HS-5 (cell line): ENCODE results near the gene LIMS2.

ENCODE experiments used
- DNase-seq: peaks from one replicate; pipeline ENCODE4 v3.0.0-alpha.2; 2012; ENCODE audit warnings: low read depth

Gene LIMS2

DNA sequence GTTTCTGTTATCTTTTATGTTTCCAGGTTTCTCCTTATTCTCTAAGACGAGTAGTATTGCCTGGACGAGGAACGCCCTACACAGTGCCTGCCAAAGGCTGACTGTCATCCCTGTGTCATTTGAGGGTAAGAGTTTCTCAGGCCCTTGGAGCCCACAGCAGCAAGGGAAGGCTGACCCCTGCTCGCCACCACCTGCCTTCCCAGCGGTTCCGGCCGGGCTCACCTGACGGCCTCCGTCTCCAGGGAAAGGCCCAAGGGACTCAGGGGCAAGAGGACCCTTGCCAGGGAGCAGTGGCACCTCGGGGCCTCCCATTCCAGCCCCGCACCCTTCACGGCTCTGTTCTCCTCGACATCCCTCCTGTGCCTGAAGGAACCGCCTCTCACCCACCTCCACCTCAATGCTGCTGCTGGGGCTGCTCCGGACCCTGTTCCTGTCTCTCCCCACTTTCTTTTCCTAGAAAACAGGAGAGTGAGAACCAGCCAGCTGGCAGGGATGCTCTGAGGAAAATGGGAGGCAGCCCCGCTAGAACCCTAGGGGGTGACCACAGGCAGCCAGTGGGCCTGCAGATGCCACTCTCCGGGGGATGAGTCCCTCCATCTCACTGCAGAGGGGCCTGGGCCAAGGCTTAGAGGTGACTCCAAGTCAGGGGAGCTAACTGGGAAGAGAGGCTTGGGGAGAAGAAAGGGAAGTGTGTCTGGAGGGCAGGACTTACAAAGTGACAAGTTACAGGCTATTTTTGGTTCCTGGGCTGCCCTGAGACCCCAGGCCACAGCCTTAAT, 1.9 kb downstream of the LIMS2 start:
- DNase-seq, result no peak

DNA sequence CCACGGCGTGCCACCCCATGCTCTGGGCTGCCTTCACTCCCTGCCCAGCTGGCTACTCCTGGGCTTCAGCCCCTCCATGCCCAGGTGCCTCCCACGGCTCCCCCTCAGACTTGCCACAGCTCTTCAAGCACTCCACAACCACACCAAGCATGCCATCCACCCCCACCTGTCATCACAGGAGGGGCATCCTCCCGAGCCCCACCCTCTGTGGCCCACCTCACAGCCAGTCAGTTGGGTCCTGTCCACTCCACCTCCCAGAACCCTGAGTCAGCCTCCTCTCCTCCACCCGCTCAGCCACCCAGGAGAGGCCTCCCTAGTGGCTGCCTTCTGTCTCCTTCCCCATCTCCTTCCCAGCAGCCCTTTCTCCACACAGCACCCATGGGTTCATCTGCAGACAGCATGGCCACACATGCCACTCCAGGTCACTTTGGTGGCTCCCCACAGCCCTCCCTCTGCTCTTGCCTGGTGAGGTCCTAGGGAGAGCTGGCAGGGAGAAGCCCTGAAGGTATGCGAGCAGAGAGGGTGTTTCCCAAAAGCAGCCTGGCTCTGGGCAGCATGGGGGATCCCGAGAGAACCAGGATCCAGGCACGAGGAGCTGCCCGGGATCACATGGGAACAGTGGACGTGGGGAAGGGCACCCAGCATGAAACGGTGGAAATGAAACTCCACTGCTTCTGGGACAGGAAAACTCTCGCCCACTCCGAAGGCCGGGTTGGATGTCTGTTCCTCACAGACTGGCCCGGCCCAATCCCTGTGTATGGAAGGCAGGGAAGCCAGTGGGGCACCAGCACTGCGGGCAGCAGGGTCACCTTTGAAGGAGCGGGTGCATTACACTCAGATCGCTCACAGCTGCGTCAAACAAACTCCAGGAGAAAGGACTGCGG, 2.7 kb downstream of the LIMS2 start:
- DNase-seq, result no peak

GRCh38 chr2:127671557-127672302, 3.6 kb downstream of the LIMS2 start:
- DNase-seq, result no peak

- no peak for DNase-seq
Measured at GRCh38 chr2:127670957-127671290, 4.4 kb downstream of the LIMS2 start.

DNA sequence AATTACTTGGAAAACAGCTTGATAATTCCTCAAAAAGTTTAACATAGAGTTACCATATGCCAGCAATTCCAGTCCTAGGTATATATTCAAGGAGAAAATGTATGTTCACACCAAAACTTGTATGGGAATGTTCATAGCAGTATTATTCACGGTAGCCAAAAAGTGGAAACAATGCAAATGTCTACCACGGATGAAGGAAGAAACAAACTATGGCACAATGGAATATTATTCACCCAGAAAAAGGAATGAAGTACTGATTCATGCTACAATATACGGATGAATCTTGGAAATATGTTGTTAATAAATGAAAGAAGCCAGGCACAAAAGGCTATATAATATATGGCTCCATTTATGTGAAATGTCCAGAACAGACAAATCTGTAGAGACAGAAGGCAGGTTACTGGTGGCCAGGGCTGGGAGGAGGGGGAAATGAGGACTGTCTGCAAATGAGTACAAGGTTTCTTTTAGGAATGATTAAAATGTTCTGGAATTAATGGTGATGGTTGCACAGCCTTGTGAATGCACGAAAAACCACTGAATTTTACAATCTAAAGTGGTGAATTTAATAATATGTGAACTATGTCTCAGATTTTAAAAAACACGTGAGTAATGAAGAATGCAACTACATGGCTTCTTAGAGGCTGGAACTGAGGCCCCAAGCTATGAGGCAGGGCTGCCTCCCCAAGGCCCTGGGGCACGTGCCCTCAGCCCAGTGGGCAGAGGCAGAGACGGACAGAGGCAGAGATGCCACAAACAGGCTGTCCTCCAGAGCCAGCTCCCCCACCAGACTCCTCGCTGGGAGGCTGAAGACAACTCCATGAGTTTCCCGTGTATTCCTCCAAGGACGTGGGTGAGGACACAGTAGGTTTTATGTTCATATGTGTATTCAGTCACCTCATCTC, 5.0 kb downstream of the LIMS2 start:
- DNase-seq, result no peak

DNA sequence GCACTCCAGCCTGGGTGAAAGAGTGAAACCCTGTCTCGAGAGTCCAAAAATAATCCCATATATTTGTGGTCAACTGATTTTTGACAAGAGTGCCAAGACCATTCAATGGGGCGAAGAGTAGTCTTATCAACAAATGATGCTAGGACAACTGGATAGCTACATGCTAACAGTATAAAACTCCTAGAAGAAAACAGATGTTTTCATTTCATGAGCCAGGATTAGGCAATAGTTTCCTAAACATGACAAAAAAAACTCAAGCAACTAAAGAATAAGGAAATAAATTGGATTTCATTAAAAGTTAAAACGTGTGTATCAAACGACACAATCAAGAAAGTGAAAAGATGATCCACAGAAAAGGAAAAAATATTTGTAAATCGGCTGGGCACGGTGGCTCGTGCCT, 6.3 kb downstream of the LIMS2 start:
- no peak for DNase-seq

DNA sequence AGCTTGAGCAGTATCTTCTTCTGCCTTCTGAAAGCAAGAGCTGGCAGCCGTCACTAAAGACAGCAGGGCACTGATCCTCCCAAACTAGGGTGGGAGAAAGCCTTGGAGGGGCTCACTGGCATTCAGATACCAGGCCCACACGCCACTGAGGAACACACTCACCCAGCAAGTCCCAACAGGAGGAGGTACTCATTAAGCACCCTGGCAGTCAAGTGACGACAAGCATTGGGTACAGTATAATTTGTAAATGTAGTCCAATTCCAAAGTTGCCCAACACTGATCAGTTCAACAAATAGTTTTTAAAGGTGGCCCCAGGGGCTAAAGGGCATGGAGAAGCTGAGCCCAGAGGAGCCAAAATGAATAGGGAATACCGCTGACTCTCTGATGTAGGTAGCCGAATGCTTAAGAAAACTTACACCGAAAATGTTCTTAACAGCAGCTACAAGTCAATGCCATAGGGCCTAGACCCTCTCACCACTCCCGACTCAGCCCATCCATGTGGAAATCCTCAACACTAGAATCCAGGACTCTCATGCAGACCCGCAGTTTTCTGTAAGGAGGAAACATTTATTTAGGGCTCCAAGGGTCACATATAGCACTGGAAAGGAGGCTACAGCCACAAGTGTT, 9.9 kb downstream of the LIMS2 start:
- no peak for DNase-seq

DNA sequence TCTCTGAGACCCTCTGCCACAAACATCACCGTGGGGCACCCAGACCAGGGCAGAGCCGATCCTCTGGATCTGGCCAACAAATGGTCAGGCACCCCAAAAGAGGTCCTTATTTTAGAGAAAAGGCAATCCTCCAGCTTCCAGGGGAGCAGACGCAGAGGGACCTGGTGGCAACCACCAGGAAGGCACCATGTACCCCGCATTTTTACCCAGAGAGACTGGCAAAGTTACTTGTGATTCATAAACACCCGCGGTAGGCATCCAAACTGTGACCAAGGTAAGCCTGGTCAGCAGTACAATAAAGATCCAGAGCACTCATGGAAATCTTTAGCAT, 10.5 kb downstream of the LIMS2 start:
- DNase-seq, result no peak

GRCh38 chr2:127664065-127664894, 11.1 kb downstream of the LIMS2 start:
- DNase-seq, result no peak

- no peak for DNase-seq
Measured at GRCh38 chr2:127663566-127664064, 11.7 kb downstream of the LIMS2 start.

- no peak for DNase-seq
Measured at GRCh38 chr2:127662937-127663565, 12.3 kb downstream of the LIMS2 start.

GRCh38 chr2:127661949-127662510, 13.3 kb downstream of the LIMS2 start:
- no peak for DNase-seq

DNA sequence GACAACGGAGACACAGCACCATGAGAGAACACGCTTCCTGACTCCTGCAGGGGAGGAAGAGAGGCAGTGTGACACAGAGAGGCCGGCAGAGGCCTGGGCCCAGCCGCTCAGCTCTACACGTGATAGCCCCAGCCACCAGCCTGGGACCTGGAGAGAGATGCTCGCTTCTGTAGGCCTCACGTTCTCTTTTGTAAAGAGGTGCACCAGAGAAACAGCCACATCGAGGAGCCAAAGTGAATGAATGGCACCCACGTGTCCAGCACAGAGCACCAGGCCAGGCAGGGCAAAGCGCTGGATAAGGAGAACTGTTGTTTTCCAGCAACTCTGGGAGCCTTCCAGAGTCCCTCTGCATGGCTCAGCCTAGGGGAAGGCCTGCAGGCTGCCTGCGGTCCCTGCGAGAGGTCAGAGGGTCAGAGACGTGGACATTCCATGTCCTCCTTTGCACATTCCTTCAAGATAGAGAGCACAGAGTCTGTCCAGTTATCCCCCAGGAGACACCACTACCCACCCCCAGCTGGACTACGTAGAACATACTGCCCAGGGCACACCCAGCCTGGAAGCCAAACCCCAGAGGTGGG, 14.2 kb downstream of the LIMS2 start:
- no peak for DNase-seq

GRCh38 chr2:127660291-127660578, 15.1 kb downstream of the LIMS2 start:
- DNase-seq, result no peak

GRCh38 chr2:127659408-127660290, 15.7 kb downstream of the LIMS2 start:
- DNase-seq, result no peak

- no peak for DNase-seq
Measured at GRCh38 chr2:127658641-127659407, 16.5 kb downstream of the LIMS2 start.

- no peak for DNase-seq
Measured at GRCh38 chr2:127658146-127658545, 17.2 kb downstream of the LIMS2 start.

DNA sequence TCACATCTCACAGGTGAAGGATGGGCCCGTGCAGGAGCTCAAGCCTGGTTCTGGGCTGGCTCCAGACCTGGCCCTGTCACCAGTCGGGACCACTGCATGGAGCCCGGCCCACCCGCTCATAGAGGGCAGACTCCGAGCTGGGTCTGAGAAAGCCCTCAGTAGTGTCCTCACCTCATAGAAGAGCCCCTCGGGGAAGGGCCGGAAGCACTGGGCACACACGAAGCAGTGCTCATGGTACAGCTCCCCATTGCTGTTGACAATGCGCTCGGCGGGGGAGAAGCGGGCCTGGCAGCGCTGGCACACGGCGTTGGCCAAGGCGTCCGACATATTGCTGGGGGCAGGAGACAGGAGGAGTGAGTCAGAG, 18.1 kb downstream of the LIMS2 start:
- no peak for DNase-seq
